Kidney epithelial cell (primary cell): ENCODE results near the gene IGSF21. TPM values are rescaled to one million over a fixed set of nuclear protein-coding genes. Genes with fewer than 3 reads are reported as not detected.

Experiments
- DNase-seq: peaks from one replicate; pipeline ENCODE4 v3.0.0-alpha.2; 2010; ENCODE audit warnings: low read depth
- H3K27me3 ChIP-seq: 2 replicates; pipeline ENCODE4 v1.6.0; 2011; ENCODE audit warnings: low read length; ENCODE audit not compliant: control insufficient read depth, insufficient read depth
- H3K36me3 ChIP-seq: 2 replicates; pipeline ENCODE4 v1.5.1; 2011; ENCODE audit warnings: low read length; ENCODE audit not compliant: control insufficient read depth, insufficient read depth
- H3K4me3 ChIP-seq: 2 replicates; pipeline ENCODE4 v1.5.1; 2011; ENCODE audit warnings: low read depth, mild to moderate bottlenecking, control low read depth, low read length
- total RNA-seq: library from RNA; depleted of rRNA; stranded (reverse); fragments of >200 nt; gene quantifications from 2 replicates; pipeline ENCODE4 v1.2.3, GENCODE V29; 2015
- TF ChIP-seq, protein P1 (sequence below): IDR thresholded peaks from 2 replicates; pipeline ENCODE4 v1.5.1; 2011; ENCODE audit warnings: mild to moderate bottlenecking, moderate library complexity, low read length, control low read depth, inconsistent platforms; ENCODE audit not compliant: insufficient read depth, poor library complexity, severe bottlenecking

The IGSF21 gene
- total RNA-seq, 1 donor from 2014 or later: not detected

DNA sequence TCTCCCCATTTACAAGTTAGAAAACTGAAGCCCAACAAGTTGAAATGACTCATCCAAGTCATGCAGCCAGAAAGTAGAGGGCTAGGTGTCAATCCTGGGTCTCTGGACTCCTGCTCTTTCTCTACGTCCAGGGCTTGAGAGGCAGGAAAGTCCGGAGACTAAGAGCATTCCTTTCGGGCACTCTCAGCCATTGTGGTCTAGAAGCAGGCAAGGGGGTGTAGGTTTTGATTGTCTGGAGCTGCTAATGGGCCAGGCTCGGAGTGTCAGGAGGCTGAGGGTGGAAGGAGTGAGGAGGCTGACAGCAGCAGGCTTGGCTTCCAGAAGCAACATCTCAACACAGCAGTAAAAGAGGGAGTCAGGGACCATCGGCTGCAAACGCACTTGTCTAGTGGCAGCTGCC lies 265.6 kb downstream of the IGSF21 start:
- TF ChIP-seq, protein P1, sequence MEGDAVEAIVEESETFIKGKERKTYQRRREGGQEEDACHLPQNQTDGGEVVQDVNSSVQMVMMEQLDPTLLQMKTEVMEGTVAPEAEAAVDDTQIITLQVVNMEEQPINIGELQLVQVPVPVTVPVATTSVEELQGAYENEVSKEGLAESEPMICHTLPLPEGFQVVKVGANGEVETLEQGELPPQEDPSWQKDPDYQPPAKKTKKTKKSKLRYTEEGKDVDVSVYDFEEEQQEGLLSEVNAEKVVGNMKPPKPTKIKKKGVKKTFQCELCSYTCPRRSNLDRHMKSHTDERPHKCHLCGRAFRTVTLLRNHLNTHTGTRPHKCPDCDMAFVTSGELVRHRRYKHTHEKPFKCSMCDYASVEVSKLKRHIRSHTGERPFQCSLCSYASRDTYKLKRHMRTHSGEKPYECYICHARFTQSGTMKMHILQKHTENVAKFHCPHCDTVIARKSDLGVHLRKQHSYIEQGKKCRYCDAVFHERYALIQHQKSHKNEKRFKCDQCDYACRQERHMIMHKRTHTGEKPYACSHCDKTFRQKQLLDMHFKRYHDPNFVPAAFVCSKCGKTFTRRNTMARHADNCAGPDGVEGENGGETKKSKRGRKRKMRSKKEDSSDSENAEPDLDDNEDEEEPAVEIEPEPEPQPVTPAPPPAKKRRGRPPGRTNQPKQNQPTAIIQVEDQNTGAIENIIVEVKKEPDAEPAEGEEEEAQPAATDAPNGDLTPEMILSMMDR: no peak
- Histone ChIP-seq H3K36me3 (no peaks in the 10 kb centered on the region), H3K27me3 (no peaks in the 10 kb centered on the region), H3K4me3 (no peak overlapping the region)
- DNase-seq: no peak

DNA sequence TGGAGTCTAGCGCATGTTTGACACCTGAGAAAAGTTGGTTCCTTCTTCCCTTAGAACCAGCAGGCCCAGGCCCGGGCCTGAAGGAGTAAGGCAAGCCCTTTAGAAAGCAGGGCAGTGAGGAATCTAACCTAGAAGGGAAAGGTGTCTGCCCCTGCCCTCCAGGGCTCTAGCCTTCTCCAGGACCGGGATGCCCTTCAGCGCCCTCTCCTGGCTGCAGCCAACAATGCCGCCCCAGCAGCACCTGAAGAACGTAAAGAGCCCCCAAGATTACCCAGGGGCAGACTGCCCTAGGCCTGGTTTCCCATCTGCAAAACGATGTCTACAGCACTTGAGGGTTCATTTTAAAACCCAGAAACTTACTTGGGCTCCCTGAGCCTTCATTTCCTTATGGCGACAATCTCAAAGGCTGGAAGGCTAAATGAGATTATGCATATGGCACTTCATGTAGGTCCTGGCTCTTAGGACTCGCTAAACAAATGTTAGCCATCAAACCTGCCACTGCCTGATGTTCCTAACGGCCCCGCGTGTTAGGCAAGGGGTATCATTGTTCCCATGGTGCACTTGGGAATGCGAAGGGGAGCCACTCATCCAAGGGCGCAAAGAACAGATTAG lies 266.4 kb downstream of the IGSF21 start:
- Histone ChIP-seq H3K4me3 (no peak overlapping the region), H3K36me3 (no peaks in the 10 kb centered on the region), H3K27me3 (no peaks in the 10 kb centered on the region)
- TF ChIP-seq, protein P1: peak; percentile 15
- no peak for DNase-seq

DNA sequence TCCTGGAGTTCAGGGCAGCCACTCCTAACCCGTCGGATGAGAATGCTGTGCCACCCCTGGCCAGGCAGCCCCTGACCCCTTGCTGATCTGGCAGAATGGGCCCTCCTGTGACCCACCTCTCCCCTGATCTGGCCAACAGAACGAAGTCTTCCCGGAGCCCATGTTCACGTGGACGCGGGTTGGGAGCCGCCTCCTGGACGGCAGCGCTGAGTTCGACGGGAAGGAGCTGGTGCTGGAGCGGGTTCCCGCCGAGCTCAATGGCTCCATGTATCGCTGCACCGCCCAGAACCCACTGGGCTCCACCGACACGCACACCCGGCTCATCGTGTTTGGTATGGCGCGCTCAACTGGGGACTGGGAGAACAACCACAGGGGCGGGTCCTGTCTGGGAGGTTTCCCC lies 269.1 kb downstream of the IGSF21 start:
- no peaks in the 10 kb centered on the region for H3K27me3 ChIP-seq
- H3K36me3 ChIP-seq: no peaks in the 10 kb centered on the region
- no peak overlapping the region for H3K4me3 ChIP-seq
- DNase-seq: no peak
- TF ChIP-seq, protein P1: no peak

DNA sequence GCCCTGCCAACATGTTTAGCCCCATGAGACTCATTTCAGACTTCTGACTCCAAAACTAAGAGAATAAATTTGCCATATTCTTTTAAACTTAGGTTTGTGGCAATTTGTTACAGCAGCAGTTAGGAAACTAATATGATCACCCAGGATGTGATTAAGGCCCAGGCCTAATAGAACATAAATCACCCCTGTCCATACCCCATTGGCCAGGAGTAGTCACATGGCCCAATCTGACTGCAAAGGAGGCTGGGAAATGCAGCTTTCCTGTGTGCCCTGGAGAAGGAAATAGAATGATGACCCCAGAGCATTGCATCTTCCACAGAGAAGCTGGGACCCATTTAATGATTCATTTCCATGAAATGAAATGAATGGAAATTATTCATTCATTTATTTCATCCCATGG lies 272.7 kb downstream of the IGSF21 start:
- Histone ChIP-seq H3K4me3 (no peak overlapping the region), H3K27me3 (no peaks in the 10 kb centered on the region), H3K36me3 (no peaks in the 10 kb centered on the region)
- TF ChIP-seq, protein P1: no peak
- DNase-seq: no peak

DNA sequence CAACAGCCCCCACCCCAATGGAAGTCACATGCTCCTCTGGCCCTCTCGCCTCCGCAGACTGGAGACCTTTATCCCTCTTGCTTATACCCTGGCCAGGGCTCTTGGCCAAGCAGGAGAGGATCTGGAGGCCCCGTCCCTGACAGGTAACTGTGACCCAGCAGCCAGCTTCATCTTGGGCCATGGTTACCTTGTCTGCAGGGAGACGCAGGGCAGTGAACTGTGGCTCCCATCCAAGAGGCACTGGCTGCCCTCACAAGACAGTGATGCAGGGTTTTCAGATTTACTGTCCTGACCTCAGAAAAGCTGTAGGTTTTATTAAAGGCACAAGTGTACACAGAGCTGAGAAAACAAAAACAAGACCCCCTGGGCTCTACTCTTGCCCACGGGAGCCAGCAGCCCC lies 276.5 kb downstream of the IGSF21 start:
- DNase-seq: no peak
- Histone ChIP-seq H3K4me3 (no peak overlapping the region), H3K27me3 (no peaks in the 10 kb centered on the region), H3K36me3 (no peaks in the 10 kb centered on the region)
- TF ChIP-seq, protein P1: no peak

DNA sequence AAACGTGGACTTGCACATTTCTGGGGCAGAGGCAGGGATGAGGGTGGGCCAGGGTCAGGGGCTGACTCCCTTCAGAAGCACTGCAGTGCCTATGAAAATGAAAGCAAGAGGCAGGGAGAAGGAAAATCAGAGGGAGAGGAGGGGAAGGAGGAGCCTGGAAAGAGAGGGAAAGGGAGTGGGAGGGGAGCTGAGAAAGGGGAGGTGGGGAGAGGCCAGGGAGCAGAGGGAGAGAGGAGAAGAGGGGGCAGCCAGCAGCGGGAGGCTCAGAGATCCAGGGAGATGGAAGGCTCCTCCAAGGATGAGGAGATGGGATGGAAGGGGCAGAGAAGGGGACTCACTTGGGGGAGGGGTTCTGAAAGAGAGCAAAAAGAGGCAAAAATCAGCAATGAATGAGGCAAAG lies 276.9 kb downstream of the IGSF21 start:
- no peaks in the 10 kb centered on the region for H3K27me3 ChIP-seq
- no peaks in the 10 kb centered on the region for H3K36me3 ChIP-seq
- TF ChIP-seq, protein P1: no peak
- H3K4me3 ChIP-seq: no peak overlapping the region
- DNase-seq: no peak
